GM18526 (cell line): ENCODE results near the gene SCN8A.

ENCODE experiments used
- POLR2A ChIP-seq: IDR thresholded peaks from 3 replicates; pipeline ENCODE4 v1.6.1; 2011; ENCODE audit not compliant: insufficient read length; ENCODE audit errors: extremely low read depth

SCN8A gene

DNA sequence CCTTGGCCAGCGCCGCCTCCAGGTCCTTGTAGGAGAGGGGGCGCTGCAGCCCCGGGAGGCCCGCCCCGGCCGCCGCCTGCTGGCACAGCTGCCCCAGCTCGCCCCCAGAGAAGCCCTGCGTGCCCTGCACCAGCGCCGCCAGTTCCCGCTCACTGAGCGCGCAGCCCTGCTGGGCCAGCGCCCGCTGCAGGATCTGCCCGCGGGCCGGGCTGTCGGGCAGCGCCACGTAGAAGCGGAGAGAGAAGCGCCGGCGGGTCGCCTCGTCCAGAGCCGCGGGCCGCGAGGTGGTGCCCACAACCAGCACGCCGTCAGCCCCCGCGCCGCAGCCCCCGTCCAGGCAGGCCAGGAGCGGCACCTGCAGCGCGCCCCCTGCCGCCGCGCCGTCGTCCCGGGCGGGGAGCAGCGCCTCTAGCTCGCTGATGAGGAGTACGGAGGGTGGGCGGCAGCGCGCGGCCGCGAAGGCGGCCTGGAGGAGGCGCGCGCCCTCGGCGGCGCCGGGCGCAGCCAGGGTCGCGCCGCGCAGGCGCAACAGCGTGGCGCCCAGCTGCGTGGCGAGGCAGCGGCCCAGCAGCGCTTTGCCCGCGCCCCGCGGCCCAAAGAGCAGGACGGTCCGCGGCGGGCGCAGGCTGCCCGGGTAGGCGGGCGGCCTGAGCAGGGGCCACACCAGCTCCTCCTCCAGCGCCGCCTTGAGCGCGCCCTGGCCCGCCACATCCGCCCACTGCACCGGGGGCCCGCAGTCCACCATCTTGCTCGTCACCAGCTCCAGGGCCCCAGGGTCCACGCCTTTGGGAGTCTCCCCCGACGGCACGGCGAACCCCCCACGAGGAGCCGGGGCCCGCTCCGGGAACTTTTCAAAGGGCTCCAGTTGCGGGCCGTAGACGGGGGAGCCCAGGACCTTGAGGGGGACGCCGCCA is 229.8 kb downstream of the SCN8A start:
- no peak for TF ChIP-seq POLR2A

DNA sequence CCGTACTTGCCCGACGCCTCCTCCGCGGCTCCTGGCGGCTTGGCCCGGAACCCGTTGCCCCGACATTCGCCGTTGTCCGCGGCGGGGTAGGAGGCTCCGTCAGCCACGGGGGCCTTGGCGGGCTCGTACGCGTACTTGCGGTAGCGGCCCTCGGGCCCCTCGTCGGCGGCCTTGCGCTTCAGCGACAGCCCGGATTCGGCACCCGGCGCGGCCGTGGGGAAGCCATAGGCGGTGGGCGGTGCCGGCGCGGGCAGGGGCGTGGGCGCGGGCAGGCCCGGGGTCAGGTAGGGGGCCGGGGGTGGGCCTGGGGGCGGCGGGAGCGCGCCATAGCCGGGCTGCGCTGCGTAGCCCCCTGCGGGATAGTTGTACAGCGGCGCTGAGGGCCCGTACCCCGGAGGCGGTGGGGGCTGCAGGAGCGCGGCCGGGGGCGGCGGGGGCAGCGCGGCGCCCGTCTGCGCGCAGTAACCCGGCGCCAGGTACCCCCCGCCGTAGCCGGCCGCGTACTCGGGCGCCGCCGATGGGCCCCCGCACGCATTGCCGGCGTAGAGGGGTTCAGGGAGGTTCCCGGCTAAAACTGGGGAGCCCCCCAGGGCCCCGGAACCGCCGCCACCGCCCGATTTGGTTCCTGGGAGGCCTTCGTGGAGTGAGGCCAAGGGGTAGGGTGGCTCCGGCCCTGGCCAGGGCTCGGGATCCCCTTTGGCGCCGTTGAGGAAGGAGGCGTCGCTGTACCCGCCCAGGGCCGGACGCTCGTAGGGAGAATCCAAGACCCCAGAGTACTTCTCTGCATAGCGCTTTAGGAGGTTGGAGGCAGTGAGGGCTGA is 230.6 kb downstream of the SCN8A start:
- TF ChIP-seq POLR2A, result no peak

DNA sequence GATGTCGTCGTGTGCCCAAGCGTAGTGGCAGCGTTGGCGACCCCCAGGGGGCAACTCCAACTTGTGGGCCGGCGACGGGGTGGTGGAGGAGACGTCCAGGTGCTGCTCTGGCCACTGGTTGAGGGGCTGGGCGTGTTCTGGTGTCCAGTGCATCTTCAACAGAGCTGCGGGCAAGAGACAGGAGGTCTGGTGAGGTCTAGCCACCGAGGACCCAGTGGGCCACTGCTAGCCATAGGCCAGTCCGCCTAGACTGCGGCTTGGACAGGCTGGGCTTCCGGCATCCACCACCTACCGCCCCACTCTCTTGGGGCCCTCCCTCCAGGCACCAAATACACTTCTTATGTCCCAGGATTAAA is 231.2 kb downstream of the SCN8A start:
- TF ChIP-seq POLR2A, result no peak

DNA sequence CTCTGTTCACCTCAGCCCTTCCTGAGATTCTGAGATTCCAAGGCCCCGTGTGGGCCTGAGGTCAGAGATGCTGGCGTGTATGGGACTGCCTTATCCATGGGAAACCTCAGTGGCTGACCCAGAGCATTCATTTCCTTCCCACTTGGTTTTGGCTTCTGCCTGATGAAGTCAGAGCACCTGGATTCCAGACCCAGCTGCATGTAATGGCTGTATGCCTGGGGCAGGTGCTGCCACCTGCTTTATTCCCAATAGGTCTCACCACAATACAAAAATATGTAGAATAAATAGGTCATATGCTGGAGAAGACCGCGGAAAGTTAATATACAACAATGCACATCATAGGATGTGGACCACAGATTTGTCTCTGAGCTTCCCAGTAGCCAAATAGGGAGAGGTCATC is 231.9 kb downstream of the SCN8A start:
- no peak for TF ChIP-seq POLR2A

DNA sequence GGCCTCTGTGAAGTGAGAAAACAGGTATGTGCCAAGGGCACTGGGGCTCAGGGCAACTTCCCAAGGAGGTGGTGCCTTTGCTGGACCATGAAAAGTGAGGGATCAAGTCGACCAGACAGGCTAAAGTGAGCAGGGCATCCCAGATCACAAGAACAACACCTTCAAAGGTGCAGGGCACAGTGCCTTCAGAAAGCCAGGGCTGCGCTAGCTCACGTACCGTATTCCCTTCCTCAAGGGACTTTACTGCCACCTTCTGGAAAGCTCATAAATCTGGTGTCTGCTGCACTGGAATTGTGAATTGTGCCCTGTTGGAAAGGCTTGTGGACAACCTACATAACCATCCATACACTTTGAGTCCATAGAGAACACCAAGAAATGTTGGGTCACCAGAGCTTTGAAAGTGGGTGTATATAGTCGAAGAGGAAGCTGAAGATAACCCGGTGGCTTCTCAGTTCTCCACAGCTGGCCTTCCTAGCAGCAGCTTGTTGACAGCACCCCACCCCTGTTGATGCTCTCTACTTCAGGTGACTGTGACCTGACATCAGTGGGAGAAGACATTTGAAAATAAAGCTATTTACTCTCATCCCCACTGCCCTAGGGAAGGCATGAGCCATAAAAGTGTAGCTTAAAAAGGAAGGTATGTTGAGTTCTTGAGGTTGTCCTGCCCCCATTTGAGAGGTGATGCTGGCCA is 233.0 kb downstream of the SCN8A start:
- TF ChIP-seq POLR2A, result no peak

DNA sequence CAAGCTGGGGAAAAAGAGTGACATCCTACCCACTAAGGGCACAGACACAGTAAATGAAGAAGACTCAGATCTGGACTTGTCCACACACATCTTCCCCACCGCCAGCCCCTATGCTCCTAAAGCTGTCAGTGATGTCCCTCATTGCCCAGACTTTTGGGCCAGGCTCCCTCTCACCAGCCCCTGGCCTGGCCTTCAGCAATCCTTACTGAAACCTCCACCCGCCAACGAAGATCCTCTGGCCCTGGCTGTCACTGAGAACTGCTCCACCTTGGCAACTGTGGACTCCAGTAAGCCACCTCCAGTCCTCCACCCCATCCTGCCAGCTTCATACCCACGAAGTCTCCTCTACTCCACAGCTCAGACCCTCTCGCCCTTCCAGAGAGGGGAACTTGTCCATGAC is 234.2 kb downstream of the SCN8A start:
- TF ChIP-seq POLR2A, result no peak

DNA sequence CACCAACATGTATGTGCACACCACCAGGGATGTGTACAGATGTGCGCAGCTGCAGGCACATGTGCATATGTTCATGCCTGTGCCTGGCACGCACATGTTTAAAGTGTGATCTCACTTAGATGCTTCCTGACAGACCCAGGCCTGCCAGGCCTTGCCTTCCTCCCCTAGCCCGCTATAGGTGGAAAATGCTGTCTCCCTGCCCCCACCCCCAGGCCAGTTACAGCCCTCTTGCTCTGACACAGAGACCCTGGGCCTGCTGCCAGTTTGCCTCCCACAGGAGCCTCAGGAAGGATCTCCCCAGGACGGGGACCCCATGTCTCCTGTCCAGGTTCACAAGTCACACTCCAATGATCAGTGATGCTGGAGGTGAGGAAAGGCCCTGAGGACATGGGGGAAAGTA is 235.8 kb downstream of the SCN8A start:
- TF ChIP-seq POLR2A, result no peak

DNA sequence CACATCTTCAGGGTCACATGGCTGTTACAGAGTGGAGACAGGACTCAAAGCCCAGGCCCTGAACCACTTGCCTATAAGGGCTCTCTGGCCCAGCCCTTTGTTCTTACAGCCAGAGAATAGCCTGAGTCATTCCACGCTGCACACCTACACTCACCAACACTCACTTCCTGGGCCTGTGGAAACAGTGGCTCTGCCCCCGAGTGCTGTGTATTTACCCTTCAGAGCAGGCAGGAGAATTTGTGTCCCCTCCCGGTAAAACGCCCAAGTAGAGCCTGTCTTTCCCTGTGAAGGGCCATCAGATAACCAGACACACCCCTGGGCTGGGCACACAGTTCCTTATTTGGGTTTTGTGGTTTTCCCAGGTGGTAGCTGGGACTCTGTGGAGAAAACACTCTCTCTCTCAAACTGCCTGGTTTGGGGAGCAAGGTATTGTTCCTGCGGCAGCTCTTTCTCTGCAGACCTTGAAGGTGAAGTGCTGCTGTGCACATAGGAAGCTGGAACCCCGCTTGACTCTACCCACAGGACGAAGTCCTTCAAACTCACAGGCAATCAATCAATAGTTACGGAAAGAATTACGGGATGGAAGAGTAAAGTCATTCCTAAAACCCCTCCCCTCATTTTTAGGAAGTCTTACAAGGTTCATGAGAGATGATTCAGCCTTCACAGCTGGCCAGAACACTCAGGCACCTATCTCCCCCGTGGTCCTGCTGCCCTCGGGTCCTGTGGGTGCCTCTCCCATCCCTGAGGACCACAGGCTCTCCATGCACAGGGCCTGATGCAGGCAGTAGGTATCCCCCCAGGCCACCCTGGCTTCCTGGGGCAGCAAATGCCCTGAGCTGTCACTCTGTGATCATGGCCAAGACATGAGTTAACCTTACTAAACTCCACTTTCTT is 237.1 kb downstream of the SCN8A start:
- TF ChIP-seq POLR2A, result no peak

DNA sequence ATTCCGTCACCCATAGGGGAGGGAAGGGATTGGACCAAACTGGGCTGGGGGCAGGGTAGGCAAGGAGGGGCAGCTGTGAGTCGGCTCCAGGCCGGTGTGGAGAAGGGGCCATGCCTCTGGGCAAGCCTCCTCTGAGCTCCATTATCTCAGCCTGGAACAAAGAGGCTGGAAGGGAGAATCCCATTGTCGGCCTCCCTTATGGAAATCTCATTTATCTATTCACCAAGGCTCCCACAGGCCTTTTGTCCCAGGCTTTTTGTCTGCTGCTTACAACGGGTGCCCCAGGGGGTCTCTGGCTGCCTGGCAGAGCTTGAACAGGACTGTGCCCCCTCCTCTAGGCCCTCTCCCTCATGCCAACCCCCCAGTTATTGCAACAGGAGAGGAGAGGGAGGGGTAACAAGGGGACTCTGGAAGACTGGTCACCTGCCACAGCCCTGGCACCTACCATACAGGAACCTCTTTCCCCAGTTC is 238.0 kb downstream of the SCN8A start:
- TF ChIP-seq POLR2A, result no peak

DNA sequence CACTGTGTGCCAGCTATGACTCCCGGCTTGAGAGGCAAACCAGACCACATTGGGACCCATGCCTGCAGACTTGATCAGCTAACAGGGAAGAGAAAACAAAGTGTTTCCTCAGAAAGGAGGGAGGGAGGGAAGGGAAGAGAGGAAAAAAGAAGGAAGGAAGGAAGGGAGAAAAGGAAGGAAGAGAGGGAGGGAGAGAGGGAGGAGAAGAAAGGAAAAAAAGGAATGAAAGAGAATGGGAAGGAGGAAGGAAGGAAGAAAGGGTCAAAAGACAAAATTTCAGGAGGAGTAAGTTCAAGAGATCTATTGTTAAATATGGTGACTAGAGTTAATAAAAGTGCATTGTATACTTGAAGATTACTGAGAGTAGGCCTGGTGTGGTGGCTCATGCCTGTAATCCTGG is 238.6 kb downstream of the SCN8A start:
- TF ChIP-seq POLR2A, result no peak

DNA sequence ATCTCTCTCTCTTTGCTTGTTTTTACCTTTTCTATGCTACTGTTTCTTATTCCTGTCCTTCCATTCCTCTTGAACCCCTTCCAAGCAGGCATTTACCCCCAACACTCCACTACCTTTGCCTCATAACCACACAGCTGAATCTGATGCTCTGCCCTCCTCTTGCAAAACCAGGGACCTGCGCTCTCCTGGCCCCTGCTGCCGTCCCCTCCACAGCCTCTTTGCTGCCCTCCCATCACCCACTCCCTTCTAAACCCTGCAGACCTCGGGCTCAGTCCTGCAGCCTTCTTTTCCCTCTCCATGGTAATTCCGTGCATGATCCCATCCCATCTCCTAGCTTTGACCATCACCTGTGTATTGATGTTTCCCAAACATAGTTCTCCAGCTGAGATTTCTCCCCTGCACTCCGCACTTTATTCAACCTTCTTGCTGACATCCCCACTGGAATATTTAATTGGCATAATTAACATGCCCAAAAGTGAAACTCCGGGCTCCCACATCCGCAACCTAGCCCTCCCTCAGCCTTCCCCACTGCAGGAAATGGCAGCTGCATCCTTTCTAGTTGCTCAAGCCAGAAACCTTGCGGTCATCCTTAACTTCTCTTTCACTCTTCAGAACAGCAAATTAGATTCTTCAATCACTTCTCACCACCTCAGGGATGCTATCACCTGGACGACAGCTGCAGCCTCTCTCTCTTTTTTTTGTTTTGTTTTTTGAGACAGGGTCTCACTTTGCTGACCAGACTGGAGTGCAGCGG is 241.5 kb downstream of the SCN8A start:
- TF ChIP-seq POLR2A, result no peak

DNA sequence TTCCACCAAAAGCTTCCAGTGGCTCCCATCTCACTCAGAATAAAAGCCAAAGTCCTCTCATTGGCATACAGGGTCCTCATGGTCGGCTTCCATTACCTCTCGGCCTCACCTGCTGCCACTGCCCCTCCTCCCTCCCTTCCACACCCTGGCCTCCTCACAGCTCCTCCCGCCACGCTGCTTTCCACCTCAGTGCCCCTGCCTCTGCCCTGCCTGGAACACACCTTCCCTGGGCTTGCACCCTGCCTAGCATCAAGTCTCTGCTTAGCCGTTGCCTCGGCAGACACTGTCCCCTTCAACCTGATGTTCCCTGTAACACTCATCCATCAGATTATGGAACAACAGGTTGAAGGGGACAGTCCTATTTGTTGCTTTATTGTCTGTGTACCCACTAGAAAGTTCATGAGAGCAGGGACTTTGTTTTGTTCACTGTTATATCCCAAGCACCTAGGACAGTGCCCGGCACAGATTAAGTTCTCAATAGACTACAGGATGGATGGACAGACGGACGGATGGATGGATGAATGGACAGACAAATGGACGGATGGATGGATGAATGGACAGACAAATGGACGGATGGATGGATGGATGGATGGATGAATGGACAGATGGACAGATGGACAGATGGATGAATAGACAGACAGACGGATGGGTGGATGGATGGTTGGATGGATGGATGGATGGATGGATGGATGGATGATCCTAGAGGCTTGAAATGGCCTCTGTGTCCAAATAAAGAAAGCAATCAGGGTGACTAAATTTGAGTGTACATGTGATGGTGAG is 242.6 kb downstream of the SCN8A start:
- TF ChIP-seq POLR2A, result no peak

DNA sequence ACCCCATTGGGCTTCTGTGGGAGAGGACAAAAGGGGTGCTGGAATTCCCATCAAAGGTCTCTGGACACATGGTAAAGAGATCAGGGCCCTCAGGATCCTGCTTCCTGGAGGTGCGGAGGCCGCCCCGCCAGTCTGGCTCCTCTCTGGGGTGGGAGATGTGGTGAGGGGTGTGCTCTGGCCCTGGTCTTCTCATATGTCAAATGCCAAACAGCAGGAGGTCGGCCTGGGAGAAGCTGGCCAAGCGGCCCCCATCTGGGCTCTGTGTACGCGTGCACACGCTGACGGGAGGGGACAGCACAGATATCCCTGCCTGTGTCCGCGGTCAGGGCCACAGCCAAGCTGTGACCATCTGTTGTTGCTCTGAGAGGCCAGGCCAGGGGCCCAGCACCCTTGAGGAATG is 243.4 kb downstream of the SCN8A start:
- no peak for TF ChIP-seq POLR2A
